GM12873 (cell line): ENCODE results near the gene MELK.

ENCODE experiments used
- CTCF ChIP-seq: IDR thresholded peaks from 2 replicates; pipeline ENCODE4 v1.5.1; 2012; ENCODE audit warnings: low read depth, mild to moderate bottlenecking, moderate library complexity, low read length, control low read depth; ENCODE audit not compliant: insufficient read depth; ENCODE audit errors: missing control alignments

MELK gene

GRCh38 chr9:36594213-36594612, 21.5 kb downstream of the MELK start:
- TF ChIP-seq CTCF, result no peak

GRCh38 chr9:36597412-36598178, 24.9 kb downstream of the MELK start:
- peak; percentile 68 for TF ChIP-seq CTCF

- TF ChIP-seq CTCF, result no peak
Measured at GRCh38 chr9:36598273-36598672, 25.6 kb downstream of the MELK start.

GRCh38 chr9:36603006-36603405, 30.3 kb downstream of the MELK start:
- TF ChIP-seq CTCF, result no peak

GRCh38 chr9:36609306-36609705, 36.6 kb downstream of the MELK start:
- no peak for TF ChIP-seq CTCF

GRCh38 chr9:36622121-36622520, 49.4 kb downstream of the MELK start:
- no peak for TF ChIP-seq CTCF

GRCh38 chr9:36623280-36623679, 50.6 kb downstream of the MELK start:
- TF ChIP-seq CTCF, result no peak
